HG03521 (cell line): ENCODE measurements around the gene ZNF862.

Source experiments
- ATAC-seq: cut with Tn5 transposase; IDR thresholded peaks from one replicate; pipeline ENCODE4 v1.9.1; 2021; ENCODE audit warnings: mild to moderate bottlenecking, moderate library complexity; ENCODE audit not compliant: unreplicated experiment

ZNF862 gene

GRCh38 chr7:149838224-149838991 lies at the start of gene ZNF862:
ZNF862 (plus strand) TSS chr7:149838375; CDS start chr7:149838612, 237 bp downstream.
- ATAC-seq: peak; percentile 98

- no peak for ATAC-seq
Measured at GRCh38 chr7:149789101-149789500, 49.1 kb upstream of the ZNF862 start.

DNA sequence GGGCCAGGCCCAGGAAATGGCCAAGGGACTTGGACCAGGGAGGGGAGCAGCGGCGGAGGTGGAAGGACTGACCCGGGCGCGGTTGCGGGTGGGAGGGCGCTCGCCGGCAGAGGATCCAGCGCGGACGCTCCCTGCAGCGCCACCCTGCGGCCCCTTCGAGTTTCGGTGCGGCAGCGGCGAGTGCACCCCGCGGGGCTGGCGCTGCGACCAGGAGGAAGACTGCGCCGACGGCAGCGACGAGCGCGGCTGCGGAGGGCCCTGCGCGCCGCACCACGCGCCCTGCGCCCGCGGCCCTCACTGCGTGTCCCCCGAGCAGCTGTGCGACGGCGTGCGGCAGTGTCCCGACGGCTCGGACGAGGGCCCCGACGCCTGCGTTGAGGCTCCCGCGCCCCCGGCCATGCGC lies 48.0 kb upstream of the ZNF862 start:
- no peak for ATAC-seq

- no peak for ATAC-seq
Measured at GRCh38 chr7:149790754-149791360, 47.3 kb upstream of the ZNF862 start.

GRCh38 chr7:149791411-149792219 lies 46.6 kb upstream of the ZNF862 start:
- no peak for ATAC-seq

GRCh38 chr7:149792220-149792595 lies 46.0 kb upstream of the ZNF862 start:
- ATAC-seq: no peak

- no peak for ATAC-seq
Measured at GRCh38 chr7:149793261-149793660, 44.9 kb upstream of the ZNF862 start.

GRCh38 chr7:149794661-149795060 lies 43.5 kb upstream of the ZNF862 start:
- ATAC-seq: no peak

DNA sequence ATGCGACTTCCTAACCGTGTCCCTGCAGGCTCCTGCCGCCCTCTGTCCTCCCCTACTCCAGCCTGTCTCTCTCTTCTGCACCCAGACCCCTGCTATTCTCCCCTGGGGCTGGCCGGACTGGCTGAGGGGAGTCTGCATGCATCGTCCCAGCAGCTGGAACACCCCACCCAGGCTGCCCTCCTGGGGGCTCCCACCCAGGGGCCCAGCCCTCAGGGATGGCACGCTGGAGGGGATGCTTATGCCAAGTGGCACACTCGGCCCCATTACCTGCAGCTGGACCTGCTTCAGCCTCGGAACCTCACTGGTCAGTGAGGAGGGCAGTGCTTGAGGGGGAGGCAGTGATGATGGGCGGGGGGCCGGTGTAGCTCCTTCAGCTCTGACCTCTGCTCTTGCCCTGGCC lies 43.0 kb upstream of the ZNF862 start:
- ATAC-seq: no peak

GRCh38 chr7:149796287-149796860 lies 41.8 kb upstream of the ZNF862 start:
- ATAC-seq: no peak

- ATAC-seq: no peak
Measured at GRCh38 chr7:149797771-149798170, 40.4 kb upstream of the ZNF862 start.

- ATAC-seq: no peak
Measured at GRCh38 chr7:149799397-149800168, 38.6 kb upstream of the ZNF862 start.

- ATAC-seq: no peak
Measured at GRCh38 chr7:149800169-149800555, 38.0 kb upstream of the ZNF862 start.

- no peak for ATAC-seq
Measured at GRCh38 chr7:149801002-149801566, 37.1 kb upstream of the ZNF862 start.

DNA sequence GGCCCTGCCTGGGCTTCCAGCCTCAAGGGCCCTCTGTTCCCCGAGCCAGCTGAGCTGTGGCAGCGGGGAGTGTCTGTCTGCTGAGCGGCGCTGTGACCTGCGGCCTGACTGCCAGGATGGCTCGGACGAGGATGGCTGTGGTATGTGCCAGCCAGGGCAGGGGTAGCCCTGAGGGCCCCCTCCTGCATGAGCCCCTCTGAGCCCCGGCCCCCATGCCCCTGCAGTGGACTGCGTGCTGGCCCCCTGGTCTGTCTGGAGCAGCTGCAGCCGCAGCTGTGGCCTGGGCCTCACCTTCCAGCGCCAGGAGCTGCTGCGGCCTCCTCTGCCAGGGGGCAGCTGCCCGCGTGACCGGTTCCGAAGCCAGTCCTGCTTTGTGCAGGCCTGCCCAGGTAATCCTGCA lies 36.4 kb upstream of the ZNF862 start:
- no peak for ATAC-seq

- ATAC-seq: no peak
Measured at GRCh38 chr7:149802966-149803365, 35.2 kb upstream of the ZNF862 start.

- no peak for ATAC-seq
Measured at GRCh38 chr7:149803551-149804074, 34.6 kb upstream of the ZNF862 start.

DNA sequence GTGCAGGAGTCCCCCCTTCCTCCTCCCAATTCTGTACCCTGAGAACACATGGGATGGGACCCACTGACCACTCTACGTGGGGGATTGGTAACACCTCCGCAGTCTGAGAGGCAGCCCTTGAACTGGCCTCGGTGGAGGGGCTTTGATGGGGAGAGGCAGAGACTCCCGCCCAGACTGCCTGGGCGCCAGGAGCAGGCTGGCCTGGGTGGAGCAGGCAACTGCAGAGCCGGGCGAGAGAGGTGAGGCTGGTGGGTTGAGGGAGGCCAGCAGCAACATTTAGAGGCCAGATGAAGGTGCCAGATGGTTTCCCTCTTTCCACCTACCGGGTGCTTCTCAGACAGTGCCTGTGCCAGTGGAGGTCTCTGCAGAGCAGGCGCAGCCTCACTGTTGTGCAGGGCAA lies 34.1 kb upstream of the ZNF862 start:
- ATAC-seq: no peak

- no peak for ATAC-seq
Measured at GRCh38 chr7:149806726-149807125, 31.4 kb upstream of the ZNF862 start.

DNA sequence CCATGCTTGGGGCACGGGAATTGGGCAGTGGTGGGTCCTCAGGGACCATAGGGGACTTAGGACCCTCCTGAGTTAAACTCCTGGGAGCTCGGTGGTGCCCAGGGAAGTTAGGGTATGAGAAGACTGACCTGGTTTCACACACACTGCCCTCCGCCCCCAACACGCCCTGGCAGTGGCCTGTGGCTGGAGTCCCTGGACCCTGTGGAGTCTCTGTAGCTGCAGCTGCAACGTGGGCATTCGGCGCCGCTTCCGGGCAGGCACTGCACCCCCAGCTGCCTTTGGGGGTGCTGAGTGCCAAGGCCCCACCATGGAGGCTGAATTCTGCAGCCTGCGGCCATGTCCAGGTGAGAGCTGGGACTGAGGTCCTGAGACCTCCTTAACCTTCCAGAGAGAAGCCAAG lies 29.9 kb upstream of the ZNF862 start:
- ATAC-seq: no peak
